Measurements from ENCODE around the gene IL9. TPM values are rescaled to one million over a fixed set of nuclear protein-coding genes. Genes with fewer than 3 reads are reported as not detected.

Gene IL9
- total RNA-seq, 1 donor from 2014 or later, result not detected

- Mint-ChIP-seq H3K27me3 (ENCODE audit: insufficient read depth, low read depth) (peaks cover 7% of the 10 kb centered on the region), H3K9me3 (no peaks in the 10 kb centered on the region), H3K4me1 (peaks cover 7% of the 10 kb centered on the region), H3K36me3 (no peaks in the 10 kb centered on the region), H3K27ac (no peak overlapping the region), H3K4me3 (no peak overlapping the region)
- no peak overlapping the region for H3K27ac ChIP-seq
- H3K79me2 ChIP-seq (ENCODE audit: low read depth), result no peaks in the 10 kb centered on the region
- no peaks in the 10 kb centered on the region for H3K9me3 ChIP-seq (ENCODE audit: low read depth)
- DNase-seq (ENCODE audit: low spot score), result no peak
- no peak overlapping the region for H3K4me2 ChIP-seq
- no peaks in the 10 kb centered on the region for H3K4me1 ChIP-seq
- H3K4me3 ChIP-seq, result no peak overlapping the region
- H2AFZ ChIP-seq (replicated peaks), result no peak overlapping the region
- no peaks in the 10 kb centered on the region for H3F3A ChIP-seq (ENCODE audit: low read depth)
- H3K9ac ChIP-seq, result no peak overlapping the region
- TF ChIP-seq CTCF (IDR thresholded peaks at IDR 0.05) (no peak), EZH2phosphoT487 (IDR thresholded peaks at IDR 0.05) (no peak), EZH2 (IDR thresholded peaks at IDR 0.05) (no peak)
- peaks cover 38% of the 10 kb centered on the region for H3K27me3 ChIP-seq
- H4K20me1 ChIP-seq (ENCODE audit: low read depth), result no peaks in the 10 kb centered on the region
- H3K36me3 ChIP-seq, result no peaks in the 10 kb centered on the region
Observed at GRCh38 chr5:135891268-135891667, 4.4 kb downstream of the IL9 start.

- H3K9me3 Mint-ChIP-seq, result no peaks in the 10 kb centered on the region
- no peak overlapping the region for H2AFZ ChIP-seq (replicated peaks)
- H3K4me3 Mint-ChIP-seq, result no peak overlapping the region
- no peak overlapping the region for H3K4me2 ChIP-seq
- H3K36me3 Mint-ChIP-seq, result no peaks in the 10 kb centered on the region
- no peak overlapping the region for H3K27ac Mint-ChIP-seq
- H3K79me2 ChIP-seq (ENCODE audit: low read depth), result no peaks in the 10 kb centered on the region
- no peak for TF ChIP-seq EZH2 (IDR thresholded peaks at IDR 0.05)
- TF ChIP-seq CTCF (IDR thresholded peaks at IDR 0.05), result no peak
- no peak for TF ChIP-seq EZH2phosphoT487 (IDR thresholded peaks at IDR 0.05)
- H3K9me3 ChIP-seq (ENCODE audit: low read depth), result no peaks in the 10 kb centered on the region
- no peak overlapping the region for H3K4me3 ChIP-seq
- H3K36me3 ChIP-seq, result no peaks in the 10 kb centered on the region
- DNase-seq (ENCODE audit: low spot score), result no peak
- H4K20me1 ChIP-seq (ENCODE audit: low read depth), result no peaks in the 10 kb centered on the region
- H3K4me1 ChIP-seq, result no peaks in the 10 kb centered on the region
- H3K27me3 ChIP-seq, result peaks cover 38% of the 10 kb centered on the region
- peaks cover 7% of the 10 kb centered on the region for H3K4me1 Mint-ChIP-seq
- no peak overlapping the region for H3K27ac ChIP-seq
- no peaks in the 10 kb centered on the region for H3F3A ChIP-seq (ENCODE audit: low read depth)
- H3K27me3 Mint-ChIP-seq (ENCODE audit: insufficient read depth, low read depth), result peaks cover 7% of the 10 kb centered on the region
- H3K9ac ChIP-seq, result no peak overlapping the region
Observed at GRCh38 chr5:135890867-135891266, 4.8 kb downstream of the IL9 start.

- Histone ChIP-seq H3F3A (ENCODE audit: low read depth) (no peaks in the 10 kb centered on the region), H2AFZ (replicated peaks) (no peak overlapping the region), H3K4me3 (no peak overlapping the region), H4K20me1 (ENCODE audit: low read depth) (no peaks in the 10 kb centered on the region), H3K4me2 (no peak overlapping the region), H3K4me1 (no peaks in the 10 kb centered on the region), H3K36me3 (no peaks in the 10 kb centered on the region), H3K27me3 (peaks cover 38% of the 10 kb centered on the region), H3K9ac (no peak overlapping the region), H3K27ac (no peak overlapping the region), H3K9me3 (ENCODE audit: low read depth) (no peaks in the 10 kb centered on the region), H3K79me2 (ENCODE audit: low read depth) (no peaks in the 10 kb centered on the region)
- H3K9me3 Mint-ChIP-seq, result no peaks in the 10 kb centered on the region
- H3K27ac Mint-ChIP-seq, result no peak overlapping the region
- DNase-seq (ENCODE audit: low spot score), result no peak
- no peak overlapping the region for H3K4me3 Mint-ChIP-seq
- peaks cover 7% of the 10 kb centered on the region for H3K4me1 Mint-ChIP-seq
- TF ChIP-seq EZH2phosphoT487 (IDR thresholded peaks at IDR 0.05) (no peak), CTCF (IDR thresholded peaks at IDR 0.05) (no peak)
- H3K27me3 Mint-ChIP-seq (ENCODE audit: insufficient read depth, low read depth), result peaks cover 10% of the 10 kb centered on the region
- H3K36me3 Mint-ChIP-seq, result no peaks in the 10 kb centered on the region
Observed at GRCh38 chr5:135890296-135890695, 5.3 kb downstream of the IL9 start.

Data from neural progenitor cell (in vitro differentiated cells).